ENCODE results near the gene ADD3. TPM values are rescaled to one million over a fixed set of nuclear protein-coding genes. Genes with fewer than 3 reads are reported as not detected.

Gene ADD3
- polyA plus RNA-seq (2012; ENCODE audit: low read depth, missing spikeins) = 18.9 TPM

- FAIRE-seq (no peak), DNase-seq (ENCODE audit: insufficient read length, low spot score) (peak; percentile 86)
- TF ChIP-seq POU2F2 (IDR thresholded peaks at IDR 0.05; ENCODE audit: low read depth, low read length) = 0 out of 2 replicates have a peak, but pooled peaks have one; percentile 4
- TF ChIP-seq PAX5 (IDR thresholded peaks at IDR 0.05; ENCODE audit: insufficient read depth, low read length, severe bottlenecking) = no peak
- no peak for TF ChIP-seq POLR2A (IDR thresholded peaks at IDR 0.05; ENCODE audit: low read depth, low read length)
- no peak for TF ChIP-seq SPI1 (IDR thresholded peaks at IDR 0.05; ENCODE audit: low read depth, low read length)
Measured at GRCh38 chr10:110007701-110008517, at the start of gene ADD3. TSS of gene ADD3 (plus strand) at chr10:110007984. CDS start at chr10:110100654, 92,670 bp downstream.

- FAIRE-seq (no peak), DNase-seq (ENCODE audit: insufficient read length, low spot score) (no peak)
- TF ChIP-seq POLR2A (IDR thresholded peaks at IDR 0.05; ENCODE audit: low read depth, low read length) (no peak), POLR2AphosphoS5 (IDR thresholded peaks at IDR 0.05; ENCODE audit: low read depth, low read length) (no peak), POU2F2 (IDR thresholded peaks at IDR 0.05; ENCODE audit: low read depth, low read length) (no peak), PAX5 (IDR thresholded peaks at IDR 0.05; ENCODE audit: insufficient read depth, low read length, severe bottlenecking) (no peak), TAF1 (IDR thresholded peaks at IDR 0.05; ENCODE audit: low read depth, low read length) (no peak), SPI1 (IDR thresholded peaks at IDR 0.05; ENCODE audit: low read depth, low read length) (no peak)
Measured at GRCh38 chr10:109958059-109958458, 49.7 kb upstream of the ADD3 start.

- no peak for FAIRE-seq
- TF ChIP-seq POLR2AphosphoS5 (IDR thresholded peaks at IDR 0.05; ENCODE audit: low read depth, low read length) (no peak), POLR2A (IDR thresholded peaks at IDR 0.05; ENCODE audit: low read depth, low read length) (no peak), PAX5 (IDR thresholded peaks at IDR 0.05; ENCODE audit: insufficient read depth, low read length, severe bottlenecking) (no peak)
- no peak for DNase-seq (ENCODE audit: insufficient read length, low spot score)
Measured at GRCh38 chr10:109959259-109960145, 48.3 kb upstream of the ADD3 start.

GRCh38 chr10:109960682-109961081 lies 47.1 kb upstream of the ADD3 start:
- FAIRE-seq (no peak), DNase-seq (ENCODE audit: insufficient read length, low spot score) (no peak)
- TF ChIP-seq SPI1 (IDR thresholded peaks at IDR 0.05; ENCODE audit: low read depth, low read length) (no peak), POLR2AphosphoS5 (IDR thresholded peaks at IDR 0.05; ENCODE audit: low read depth, low read length) (no peak), POU2F2 (IDR thresholded peaks at IDR 0.05; ENCODE audit: low read depth, low read length) (no peak), TAF1 (IDR thresholded peaks at IDR 0.05; ENCODE audit: low read depth, low read length) (no peak), POLR2A (IDR thresholded peaks at IDR 0.05; ENCODE audit: low read depth, low read length) (no peak), PAX5 (IDR thresholded peaks at IDR 0.05; ENCODE audit: insufficient read depth, low read length, severe bottlenecking) (no peak)

GRCh38 chr10:109961174-109962001 lies 46.4 kb upstream of the ADD3 start:
- no peak for TF ChIP-seq SPI1 (IDR thresholded peaks at IDR 0.05; ENCODE audit: low read depth, low read length)
- no peak for TF ChIP-seq POLR2AphosphoS5 (IDR thresholded peaks at IDR 0.05; ENCODE audit: low read depth, low read length)
- TF ChIP-seq TAF1 (IDR thresholded peaks at IDR 0.05; ENCODE audit: low read depth, low read length) = no peak
- TF ChIP-seq POU2F2 (IDR thresholded peaks at IDR 0.05; ENCODE audit: low read depth, low read length) = no peak
- no peak for TF ChIP-seq POLR2A (IDR thresholded peaks at IDR 0.05; ENCODE audit: low read depth, low read length)
- TF ChIP-seq PAX5 (IDR thresholded peaks at IDR 0.05; ENCODE audit: insufficient read depth, low read length, severe bottlenecking) = no peak
- FAIRE-seq (no peak), DNase-seq (ENCODE audit: insufficient read length, low spot score) (no peak)

GRCh38 chr10:109962247-109962646 lies 45.5 kb upstream of the ADD3 start:
- FAIRE-seq (no peak), DNase-seq (ENCODE audit: insufficient read length, low spot score) (no peak)
- TF ChIP-seq TAF1 (IDR thresholded peaks at IDR 0.05; ENCODE audit: low read depth, low read length) = no peak

- FAIRE-seq (peak; percentile 63), DNase-seq (ENCODE audit: insufficient read length, low spot score) (no peak)
- TF ChIP-seq PAX5 (IDR thresholded peaks at IDR 0.05; ENCODE audit: insufficient read depth, low read length, severe bottlenecking) (no peak), TAF1 (IDR thresholded peaks at IDR 0.05; ENCODE audit: low read depth, low read length) (no peak), POLR2AphosphoS5 (IDR thresholded peaks at IDR 0.05; ENCODE audit: low read depth, low read length) (no peak), POLR2A (IDR thresholded peaks at IDR 0.05; ENCODE audit: low read depth, low read length) (no peak), POU2F2 (IDR thresholded peaks at IDR 0.05; ENCODE audit: low read depth, low read length) (no peak), SPI1 (IDR thresholded peaks at IDR 0.05; ENCODE audit: low read depth, low read length) (no peak)
Measured at GRCh38 chr10:109963439-109963838, 44.3 kb upstream of the ADD3 start.

GRCh38 chr10:109964318-109964717 lies 43.5 kb upstream of the ADD3 start:
- no peak for DNase-seq (ENCODE audit: insufficient read length, low spot score)
- TF ChIP-seq PAX5 (IDR thresholded peaks at IDR 0.05; ENCODE audit: insufficient read depth, low read length, severe bottlenecking) = no peak
- TF ChIP-seq POLR2A (IDR thresholded peaks at IDR 0.05; ENCODE audit: low read depth, low read length) = no peak
- no peak for TF ChIP-seq TAF1 (IDR thresholded peaks at IDR 0.05; ENCODE audit: low read depth, low read length)
- no peak for TF ChIP-seq POU2F2 (IDR thresholded peaks at IDR 0.05; ENCODE audit: low read depth, low read length)
- no peak for TF ChIP-seq POLR2AphosphoS5 (IDR thresholded peaks at IDR 0.05; ENCODE audit: low read depth, low read length)
- TF ChIP-seq SPI1 (IDR thresholded peaks at IDR 0.05; ENCODE audit: low read depth, low read length) = no peak
- no peak for FAIRE-seq
